Fibroblast of mammary gland (primary cell): ENCODE data around the gene CHCHD2.
A peak's percentile ranks its signal among the peaks of the same experiment; 100 is the strongest.
"Not testable (repeated sequence)": the region's sequence is repeated elsewhere in the genome, so short reads cannot be mapped to it uniquely, and the experiment has no call there.

Experiments used
- DNase-seq: peaks from one replicate; pipeline ENCODE4 v3.0.0-alpha.2; 2010; ENCODE audit warnings: low read depth
- H3K4me3 ChIP-seq: 2 replicates; pipeline ENCODE4 v1.5.1; 2011; ENCODE audit warnings: low read depth, mild to moderate bottlenecking, low read length, moderate library complexity; ENCODE audit not compliant: control insufficient read depth
- CTCF ChIP-seq: conservative IDR thresholded peaks from 2 replicates; pipeline ENCODE4 v1.5.1; 2011; ENCODE audit warnings: low read depth, low read length, inconsistent platforms; ENCODE audit not compliant: control insufficient read depth, insufficient read depth

The CHCHD2 gene

GRCh38 chr7:56079450-56080185 lies 26.7 kb downstream of the CHCHD2 start:
- H3K4me3 ChIP-seq, result no peak overlapping the region
- peak; percentile 71 for DNase-seq
- peak; percentile 68 for TF ChIP-seq CTCF

GRCh38 chr7:56078196-56078595 lies 28.1 kb downstream of the CHCHD2 start:
- DNase-seq, result no peak
- TF ChIP-seq CTCF, result no peak
- no peak overlapping the region for H3K4me3 ChIP-seq

- no peak overlapping the region for H3K4me3 ChIP-seq
- TF ChIP-seq CTCF, result no peak
These were observed 28.6 kb downstream of the CHCHD2 start for GRCh38 chr7:56077681-56078080.

GRCh38 chr7:56074371-56074791 lies 31.9 kb downstream of the CHCHD2 start:
- DNase-seq, result peak; percentile 78
- no peak overlapping the region for H3K4me3 ChIP-seq
- TF ChIP-seq CTCF, result peak; percentile 88

More at GRCh38 chr7:56077681-56078080, 28.6 kb downstream of the CHCHD2 start:
- DNase-seq, result no peak

GRCh38 chr7:56066376-56066775 lies 39.9 kb downstream of the CHCHD2 start:
- DNase-seq, H3K4me3 ChIP-seq: not testable (repeated sequence)

- H3K4me3 ChIP-seq, result peak within 1 kb of the TSS; percentile 90
- DNase-seq, result peak; percentile 86
- TF ChIP-seq CTCF, result no peak
These were observed 42.2 kb downstream of the CHCHD2 start, which contains the start of gene SUMF2 for GRCh38 chr7:56063882-56064625. TSS of gene SUMF2 (plus strand) at chr7:56064286. CDS start at chr7:56064312, 26 bp downstream.

GRCh38 chr7:56063500-56063881 lies 42.8 kb downstream of the CHCHD2 start:
- TF ChIP-seq CTCF, result no peak
- DNase-seq, result no peak
- H3K4me3 ChIP-seq, result no peak overlapping the region
